ENCODE results near the gene ZNF782.
"Not testable (repeated sequence)": the region's sequence is repeated elsewhere in the genome, so short reads cannot be mapped to it uniquely, and the experiment has no call there.

ZNF782 gene

GRCh38 chr9:96854651-96855273 lies 448 bp upstream of the ZNF782 start:
- peak; percentile 8 for DNase-seq (ENCODE audit: low spot score)

- DNase-seq (ENCODE audit: low spot score): no peak
These were observed 1.6 kb downstream of the ZNF782 start for GRCh38 chr9:96852676-96853075.

GRCh38 chr9:96844040-96844439 lies 10.3 kb downstream of the ZNF782 start:
- no peak for DNase-seq (ENCODE audit: low spot score)

- DNase-seq (ENCODE audit: low spot score): peak; percentile 13
These were observed 35.8 kb downstream of the ZNF782 start for GRCh38 chr9:96818533-96818932.

GRCh38 chr9:96817973-96818372 lies 36.3 kb downstream of the ZNF782 start:
- DNase-seq (ENCODE audit: low spot score): no peak

GRCh38 chr9:96813607-96814006 lies 40.7 kb downstream of the ZNF782 start:
- DNase-seq (ENCODE audit: low spot score): no peak

GRCh38 chr9:96798959-96799358 lies 55.4 kb downstream of the ZNF782 start:
- DNase-seq (ENCODE audit: low spot score): not testable (repeated sequence)

- DNase-seq (ENCODE audit: low spot score): no peak
These were observed 70.3 kb downstream of the ZNF782 start for GRCh38 chr9:96784021-96784420.

GRCh38 chr9:96782235-96782634 lies 72.1 kb downstream of the ZNF782 start:
- DNase-seq (ENCODE audit: low spot score): no peak

GRCh38 chr9:96781552-96781951 lies 72.8 kb downstream of the ZNF782 start:
- DNase-seq (ENCODE audit: low spot score): no peak

GRCh38 chr9:96779089-96779488 lies 75.2 kb downstream of the ZNF782 start:
- peak; percentile 5 for DNase-seq (ENCODE audit: low spot score)

- DNase-seq (ENCODE audit: low spot score): no peak
These were observed 76.9 kb downstream of the ZNF782 start for GRCh38 chr9:96777426-96777864.

GRCh38 chr9:96771124-96771523 lies 83.2 kb downstream of the ZNF782 start:
- no peak for DNase-seq (ENCODE audit: low spot score)

- no peak for DNase-seq (ENCODE audit: low spot score)
These were observed 84.3 kb downstream of the ZNF782 start for GRCh38 chr9:96769989-96770388.
